GM18909 (cell line): ENCODE data around the gene TTI1.

Experiments
- ATAC-seq: cut with Tn5 transposase; IDR thresholded peaks from one replicate; pipeline ENCODE4 v1.9.1; 2021; ENCODE audit warnings: mild to moderate bottlenecking; ENCODE audit not compliant: unreplicated experiment, poor library complexity

TTI1 gene

GRCh38 chr20:37991157-37991866, 41.9 kb downstream of the TTI1 start:
- ATAC-seq = no peak

GRCh38 chr20:37990571-37991151, 42.6 kb downstream of the TTI1 start:
- peak; percentile 94 for ATAC-seq

GRCh38 chr20:37989601-37990295, 43.5 kb downstream of the TTI1 start:
- no peak for ATAC-seq

GRCh38 chr20:37988306-37988954, 44.8 kb downstream of the TTI1 start:
- no peak for ATAC-seq

- no peak for ATAC-seq
These were observed 45.5 kb downstream of the TTI1 start for GRCh38 chr20:37987602-37988290.

- ATAC-seq = no peak
These were observed 46.2 kb downstream of the TTI1 start for GRCh38 chr20:37986873-37987601.

- no peak for ATAC-seq
These were observed 47.0 kb downstream of the TTI1 start for GRCh38 chr20:37986044-37986858.

GRCh38 chr20:37984018-37984785, 49.1 kb downstream of the TTI1 start:
- ATAC-seq = no peak

GRCh38 chr20:37983286-37983685, 50.0 kb downstream of the TTI1 start:
- no peak for ATAC-seq

- ATAC-seq = no peak
These were observed 51.7 kb downstream of the TTI1 start for GRCh38 chr20:37981568-37981967.

GRCh38 chr20:37980876-37981275, 52.4 kb downstream of the TTI1 start:
- ATAC-seq = no peak

- ATAC-seq = no peak
These were observed 52.9 kb downstream of the TTI1 start for GRCh38 chr20:37980383-37980782.

- no peak for ATAC-seq
These were observed 54.0 kb downstream of the TTI1 start for GRCh38 chr20:37979021-37979985.

- no peak for ATAC-seq
These were observed 55.5 kb downstream of the TTI1 start for GRCh38 chr20:37977786-37978185.

- ATAC-seq = no peak
These were observed 55.9 kb downstream of the TTI1 start for GRCh38 chr20:37977338-37977737.

- ATAC-seq = no peak
These were observed 56.4 kb downstream of the TTI1 start for GRCh38 chr20:37976887-37977286.
